Measurements from ENCODE around the gene RO60.

- TF ChIP-seq, protein P1, sequence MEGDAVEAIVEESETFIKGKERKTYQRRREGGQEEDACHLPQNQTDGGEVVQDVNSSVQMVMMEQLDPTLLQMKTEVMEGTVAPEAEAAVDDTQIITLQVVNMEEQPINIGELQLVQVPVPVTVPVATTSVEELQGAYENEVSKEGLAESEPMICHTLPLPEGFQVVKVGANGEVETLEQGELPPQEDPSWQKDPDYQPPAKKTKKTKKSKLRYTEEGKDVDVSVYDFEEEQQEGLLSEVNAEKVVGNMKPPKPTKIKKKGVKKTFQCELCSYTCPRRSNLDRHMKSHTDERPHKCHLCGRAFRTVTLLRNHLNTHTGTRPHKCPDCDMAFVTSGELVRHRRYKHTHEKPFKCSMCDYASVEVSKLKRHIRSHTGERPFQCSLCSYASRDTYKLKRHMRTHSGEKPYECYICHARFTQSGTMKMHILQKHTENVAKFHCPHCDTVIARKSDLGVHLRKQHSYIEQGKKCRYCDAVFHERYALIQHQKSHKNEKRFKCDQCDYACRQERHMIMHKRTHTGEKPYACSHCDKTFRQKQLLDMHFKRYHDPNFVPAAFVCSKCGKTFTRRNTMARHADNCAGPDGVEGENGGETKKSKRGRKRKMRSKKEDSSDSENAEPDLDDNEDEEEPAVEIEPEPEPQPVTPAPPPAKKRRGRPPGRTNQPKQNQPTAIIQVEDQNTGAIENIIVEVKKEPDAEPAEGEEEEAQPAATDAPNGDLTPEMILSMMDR (IDR thresholded peaks at IDR 0.05): no peak
- TF ChIP-seq EP300 (IDR thresholded peaks at IDR 0.05): no peak
Measured at GRCh38 chr1:193060938-193061337, 1.5 kb downstream of the RO60 start.

All from upper lobe of left lung (tissue), 4 donors.